Smooth muscle cell of the pulmonary artery (primary cell): ENCODE measurements around the gene CARD19. TPM values are rescaled to one million over a fixed set of nuclear protein-coding genes. Genes with fewer than 3 reads are reported as not detected.

Experiments used
- total RNA-seq: library from RNA; depleted of rRNA; stranded (reverse); fragments of >200 nt; gene quantifications from 2 replicates; pipeline ENCODE4 v1.2.3, GENCODE V29; 2014

The CARD19 gene
- total RNA-seq, result 47.2 and 55.4 TPM in 2 replicates

DNA sequence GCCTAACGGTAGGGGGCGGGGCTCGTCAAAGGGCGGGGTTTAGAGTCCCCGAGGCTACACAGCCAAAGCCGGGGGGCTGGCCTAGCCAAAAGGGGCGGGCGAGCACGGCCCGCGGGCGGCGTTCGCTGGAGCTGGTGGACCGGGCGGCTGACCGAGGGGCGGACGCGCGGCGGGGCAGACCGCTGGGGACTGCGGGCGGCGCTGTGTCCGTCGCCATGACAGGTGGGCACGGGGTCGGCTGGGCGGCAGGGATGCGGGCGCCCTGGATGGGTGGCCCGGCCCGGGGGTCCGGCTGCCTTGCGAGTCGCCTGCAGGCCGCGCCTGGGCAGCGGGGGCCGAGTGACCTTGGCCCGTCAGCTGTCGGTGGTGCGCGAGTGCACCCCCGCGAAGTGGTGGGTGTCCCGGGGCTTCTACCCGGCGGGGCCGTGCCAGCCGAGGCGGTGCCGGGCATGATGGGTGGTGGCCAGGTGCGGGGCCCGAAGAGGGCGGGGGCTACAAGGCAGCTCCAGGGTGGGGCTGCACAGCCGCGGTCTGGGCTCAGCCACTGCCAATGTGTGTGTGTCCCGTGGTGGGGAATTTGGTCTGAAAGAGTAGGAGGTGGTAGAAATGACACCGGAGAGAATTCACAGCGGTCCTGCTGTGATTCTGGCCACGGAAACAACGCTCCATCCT, at the start of gene CARD19:
TSS of gene CARD19 (plus strand) at position 87 of the 672 bp plus-strand sequence. CDS start at position 216, 129 bp downstream.

GRCh38 chr9:93058355-93059010, 37.5 kb upstream of the CARD19 start, which contains the start of gene SUSD3:
SUSD3 (plus strand) TSS chr9:93058701; CDS start chr9:93058743, 42 bp downstream.

GRCh38 chr9:93134015-93134739, 38.2 kb downstream of the CARD19 start, which contains the start of gene NINJ1:
NINJ1 (minus strand) TSS chr9:93134251; CDS start chr9:93134217, 34 bp downstream.

Other genes starting within 250 kb of the CARD19 start
- 11.6 and 14.2 TPM in 2 replicates for gene ZNF484, start 218.2 kb upstream of the CARD19 start, total RNA-seq
- gene FGD3, start 148.7 kb upstream of the CARD19 start, total RNA-seq, result not detected in 2 replicates
- gene SUSD3, start 37.5 kb upstream of the CARD19 start, total RNA-seq, result 0.36 TPM in 1 of 2 replicates, not detected in the other
- 36.2 and 71.6 TPM in 2 replicates for gene NINJ1, start 38.0 kb downstream of the CARD19 start, total RNA-seq
- gene WNK2, start 87.9 kb downstream of the CARD19 start, total RNA-seq, result not detected in 2 replicates